Measurements from ENCODE around the gene INSRR.

- TF ChIP-seq CTCF (IDR thresholded peaks at IDR 0.05) = no peak
- TF ChIP-seq POLR2A (IDR thresholded peaks at IDR 0.05) = no peak
These were observed 14.7 kb upstream of the INSRR start for GRCh38 chr1:156873659-156874058.
